GM21825 (cell line): ENCODE measurements around the gene NUDT7.

ENCODE experiments used
- ATAC-seq: cut with Tn5 transposase; IDR thresholded peaks from one replicate; pipeline ENCODE4 v1.9.1; 2021; ENCODE audit warnings: mild to moderate bottlenecking, moderate library complexity; ENCODE audit not compliant: unreplicated experiment

The NUDT7 gene

GRCh38 chr16:77723108-77723514 lies 797 bp downstream of the NUDT7 start:
- ATAC-seq = peak; percentile 14

GRCh38 chr16:77724174-77724573 lies 1.9 kb downstream of the NUDT7 start:
- no peak for ATAC-seq

- ATAC-seq = no peak
Measured at GRCh38 chr16:77729951-77730350, 7.6 kb downstream of the NUDT7 start.

GRCh38 chr16:77732241-77732946 lies 10.1 kb downstream of the NUDT7 start:
- no peak for ATAC-seq

- ATAC-seq = peak; percentile 46
Measured at GRCh38 chr16:77736879-77737278, 14.6 kb downstream of the NUDT7 start.

GRCh38 chr16:77738706-77739558 lies 16.6 kb downstream of the NUDT7 start:
- no peak for ATAC-seq

- no peak for ATAC-seq
Measured at GRCh38 chr16:77739559-77739892, 17.2 kb downstream of the NUDT7 start.

- no peak for ATAC-seq
Measured at GRCh38 chr16:77744141-77744540, 21.8 kb downstream of the NUDT7 start.

- no peak for ATAC-seq
Measured at GRCh38 chr16:77745972-77746371, 23.7 kb downstream of the NUDT7 start.

- no peak for ATAC-seq
Measured at GRCh38 chr16:77748421-77749005, 26.2 kb downstream of the NUDT7 start.

GRCh38 chr16:77749415-77749814 lies 27.1 kb downstream of the NUDT7 start:
- ATAC-seq = no peak

GRCh38 chr16:77758046-77758445 lies 35.7 kb downstream of the NUDT7 start:
- no peak for ATAC-seq

GRCh38 chr16:77758508-77758907 lies 36.2 kb downstream of the NUDT7 start:
- ATAC-seq = no peak

GRCh38 chr16:77759201-77759600 lies 36.9 kb downstream of the NUDT7 start:
- no peak for ATAC-seq

GRCh38 chr16:77759821-77760220 lies 37.5 kb downstream of the NUDT7 start:
- no peak for ATAC-seq

- no peak for ATAC-seq
Measured at GRCh38 chr16:77760800-77761199, 38.5 kb downstream of the NUDT7 start.

GRCh38 chr16:77761204-77761603 lies 38.9 kb downstream of the NUDT7 start:
- ATAC-seq = no peak

GRCh38 chr16:77762262-77762661 lies 39.9 kb downstream of the NUDT7 start:
- no peak for ATAC-seq

GRCh38 chr16:77763994-77764393 lies 41.7 kb downstream of the NUDT7 start:
- no peak for ATAC-seq

- no peak for ATAC-seq
Measured at GRCh38 chr16:77767211-77767610, 44.9 kb downstream of the NUDT7 start.

GRCh38 chr16:77767826-77768225 lies 45.5 kb downstream of the NUDT7 start:
- no peak for ATAC-seq
